ENCODE results near the gene SULF2. TPM values are rescaled to one million over a fixed set of nuclear protein-coding genes. Genes with fewer than 3 reads are reported as not detected.

Gene SULF2
- total and polyA plus RNA-seq, 2 of the 4 experiments (the other 2 are of a cell fraction): 0.54 to 0.77 TPM

GRCh38 chr20:47810721-47811347 is 25.6 kb upstream of the SULF2 start:
- Histone ChIP-seq H2BK120ac (ENCODE audit: low read depth, low read length) (no peak overlapping the region), H3K4me2 (ENCODE audit: low read depth, low read length) (no peak overlapping the region), H4K8ac (ENCODE audit: low read depth in 2 of 2, low read length in 2 of 2) (no peak overlapping the region), H4K5ac (ENCODE audit: low read depth, low read length) (no peak overlapping the region), H2AK9ac (replicated peaks; ENCODE audit: low read depth, low read length, poor library complexity) (no peak overlapping the region), H3K56ac (ENCODE audit: extremely low read depth, insufficient read depth, low read length) (no peak overlapping the region), H4K20me1 (ENCODE audit: insufficient read depth, low read length) (no peaks in the 10 kb centered on the region), H2BK5ac (ENCODE audit: low read depth, low read length, poor library complexity, severe bottlenecking) (no peak overlapping the region), H2AFZ (replicated peaks; ENCODE audit: low read length, poor library complexity) (no peak overlapping the region), H3K9me3 (ENCODE audit: control insufficient read depth, insufficient read depth, low read length) (peaks cover 4% of the 10 kb centered on the region; the same call in 1 of the 2 replicates), H2BK15ac (ENCODE audit: low read depth, low read length) (no peak overlapping the region), H3K9me1 (ENCODE audit: insufficient read depth, low read length) (no peaks in the 10 kb centered on the region), H3K4me1 (ENCODE audit: control insufficient read depth, insufficient read depth, low read length) (no peaks in the 10 kb centered on the region), H3K4ac (ENCODE audit: low read depth, low read length) (no peak overlapping the region), H3K27me3 (ENCODE audit: control insufficient read depth, insufficient read depth, low read length) (peaks cover 30% of the 10 kb centered on the region; the same call in 1 of the 2 replicates), H3K36me3 (ENCODE audit: control insufficient read depth, insufficient read depth, low read length) (no peaks in the 10 kb centered on the region), H3K14ac (replicated peaks; ENCODE audit: low read depth, low read length) (no peak overlapping the region), H3K18ac (ENCODE audit: low read depth, low read length) (no peak overlapping the region), H3K79me1 (ENCODE audit: low read depth in 1 of 2, low read length in 2 of 2) (no peaks in the 10 kb centered on the region), H3K9ac (ENCODE audit: low read depth, low read length) (no peak overlapping the region), H3K27ac (ENCODE audit: insufficient read depth, low read length) (no peak overlapping the region), H2BK20ac (ENCODE audit: low read depth, low read length) (no peak overlapping the region), H2AK5ac (ENCODE audit: low read depth, low read length) (no peak overlapping the region), H3K4me3 (ENCODE audit: insufficient read depth, low read depth, low read length) (no peak overlapping the region), H4K91ac (ENCODE audit: insufficient read depth, low read depth, low read length) (no peak overlapping the region), H3K23ac (ENCODE audit: low read depth, low read length) (no peak overlapping the region)
- 27% methylated on average over 7 of the region's 18 CpGs; no CpG with 5 or more reads in 1 of the 2 experiments for WGBS, 2 experiments (ENCODE audit: extremely low coverage in 2 of 2, insufficient read length in 1 of 2)
- BruUV-seq (replicated peaks): no TSS peak
- TF ChIP-seq POLR2A (IDR thresholded peaks at IDR 0.05; ENCODE audit: low read depth, low read length) (no peak), MXI1 (IDR thresholded peaks at IDR 0.05; ENCODE audit: borderline replicate concordance, low read depth, low read length) (no peak), MAFK (IDR thresholded peaks at IDR 0.05; ENCODE audit: low read depth, low read length) (no peak), FOS (IDR thresholded peaks at IDR 0.05; ENCODE audit: low read depth, low read length) (no peak), RFX5 (IDR thresholded peaks at IDR 0.05; ENCODE audit: low read depth, low read length) (no peak), ELK1 (IDR thresholded peaks at IDR 0.05; ENCODE audit: borderline replicate concordance, low read depth, low read length) (no peak)
- dilution Hi-C loops (cut with HindIII; ENCODE audit: low sequenced_read_pairs, unreplicated experiment): no loop called here
- DNase-seq (no peak), ATAC-seq (ENCODE audit: low read depth) (no peak)
- CTCF ChIA-PET: no interaction called here
- POLR2A ChIA-PET (ENCODE audit: unreplicated experiment): no interaction called here
- intact Hi-C loops (cut with micrococcal nuclease): loop anchor here (10.0 kb wide), 1 partner anchor 84 kb away; no protein-coding TSS in a partner anchor
- in situ Hi-C loops (cut with MboI; ENCODE audit: low sequenced_read_pairs): no loop called here

Measured in IMR-90 (cell line).